ENCODE measurements around the gene NFKBIZ.
"Not testable (repeated sequence)": the region's sequence is repeated elsewhere in the genome, so short reads cannot be mapped to it uniquely, and the experiment has no call there.

Gene NFKBIZ

DNA sequence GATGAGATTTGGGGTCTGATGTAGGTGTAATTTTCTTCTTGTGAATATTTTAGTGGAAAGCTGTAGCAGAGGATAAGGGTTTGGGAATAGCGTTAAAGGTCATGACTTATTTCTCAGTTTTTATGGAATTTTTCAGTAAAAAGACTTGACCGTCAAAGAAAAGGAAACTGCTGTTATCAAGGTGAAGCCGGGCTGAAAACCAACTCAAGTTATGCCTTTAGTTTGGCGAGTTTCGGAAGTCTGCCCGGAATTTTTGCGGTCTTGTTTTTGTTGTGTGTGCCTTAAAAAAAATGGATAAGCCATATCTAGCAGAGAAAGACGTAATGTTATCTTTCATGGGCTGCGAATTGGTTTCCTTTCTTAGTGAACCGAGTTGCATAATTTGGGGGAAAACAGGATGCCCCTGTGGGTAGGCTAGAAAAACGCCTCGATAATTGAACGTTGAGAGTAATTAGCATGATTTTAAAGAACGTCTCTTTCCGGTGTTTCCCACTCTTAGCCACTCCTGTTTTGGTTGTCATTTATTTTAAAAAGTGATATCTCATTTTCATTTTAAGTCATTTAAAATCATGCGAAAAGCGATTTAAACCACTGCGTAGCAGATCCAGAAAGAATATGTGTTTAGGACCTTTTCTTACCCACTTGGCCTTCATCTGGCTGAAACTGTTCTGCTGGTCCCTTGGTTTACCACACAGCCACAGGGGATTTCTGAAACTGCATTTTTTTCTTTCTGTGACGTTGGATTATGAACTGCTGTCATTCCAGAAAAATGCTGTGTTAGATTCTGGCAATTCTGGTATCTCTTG lies 1.1 kb downstream of the NFKBIZ start:
- DNase-seq (ENCODE audit: low spot score) = no peak

DNA sequence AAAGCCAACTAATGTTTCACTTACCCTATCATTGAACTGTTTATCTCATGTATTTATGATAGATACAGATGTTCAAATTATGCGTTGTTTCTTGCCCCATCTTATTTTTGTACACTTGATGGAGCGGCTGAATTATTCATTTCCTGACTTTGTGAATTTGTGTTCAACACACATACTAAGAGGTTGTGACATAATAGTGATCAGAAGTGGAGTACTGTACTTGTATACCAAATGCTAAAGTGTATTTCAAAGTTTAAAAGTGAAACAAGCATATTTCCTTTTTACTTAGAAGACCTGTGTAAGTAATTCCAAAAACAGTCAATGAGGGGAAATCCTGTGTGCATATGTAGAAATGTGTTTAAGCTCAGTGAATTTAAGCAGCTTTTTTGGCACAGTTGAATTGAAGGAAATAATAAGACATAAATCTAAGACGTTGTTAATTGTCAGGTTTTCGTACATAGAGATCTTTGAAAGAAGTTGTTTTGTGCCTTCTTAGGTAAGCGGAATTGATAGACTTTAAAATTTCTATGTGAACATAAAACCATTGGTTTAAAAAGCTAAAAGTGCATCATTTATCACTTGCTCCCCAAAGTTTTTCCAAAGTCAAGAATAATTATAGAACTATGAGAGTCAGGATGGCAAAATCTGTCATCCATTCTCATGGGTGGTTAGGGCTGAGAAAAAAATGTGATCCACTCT lies 1.9 kb downstream of the NFKBIZ start:
- DNase-seq (ENCODE audit: low spot score) = no peak

DNA sequence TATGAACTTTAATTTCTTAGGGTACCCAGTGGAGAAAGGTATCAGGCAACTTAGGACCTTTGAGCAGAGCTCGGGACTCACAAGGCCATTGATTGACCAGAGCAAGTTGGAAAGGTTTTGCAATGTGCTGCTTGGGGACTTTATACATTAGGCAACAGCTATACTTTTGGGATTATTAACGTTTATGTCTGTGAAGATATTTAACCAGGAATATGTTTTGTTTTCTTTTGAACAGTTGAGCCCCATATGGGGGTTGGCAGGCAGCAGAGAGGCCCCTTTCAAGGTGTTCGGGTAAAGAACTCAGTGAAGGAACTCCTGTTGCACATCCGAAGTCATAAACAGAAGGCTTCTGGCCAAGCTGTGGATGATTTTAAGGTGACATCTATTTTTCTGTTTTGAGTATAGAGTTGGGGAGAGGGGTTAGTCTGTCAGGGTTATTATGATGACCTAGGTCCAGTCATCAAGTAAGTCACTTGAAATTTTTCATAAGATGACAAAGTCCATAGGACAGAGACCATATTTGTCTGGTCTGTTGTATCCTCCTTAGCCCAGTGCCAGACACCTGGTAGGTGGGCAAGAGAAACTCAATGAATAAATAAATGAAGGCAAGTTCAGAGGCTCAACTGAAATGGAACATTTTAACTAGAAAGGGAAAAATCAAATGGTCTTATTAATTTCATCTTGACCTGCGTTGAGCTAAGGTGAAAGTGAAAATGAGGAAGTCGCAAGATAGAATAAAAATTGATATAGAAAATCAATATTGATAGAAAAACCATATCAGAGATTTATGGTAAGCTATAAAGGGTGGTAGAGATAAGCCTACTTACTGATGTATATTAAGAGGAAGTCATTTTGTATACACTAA lies 2.8 kb downstream of the NFKBIZ start:
- no peak for DNase-seq (ENCODE audit: low spot score)

DNA sequence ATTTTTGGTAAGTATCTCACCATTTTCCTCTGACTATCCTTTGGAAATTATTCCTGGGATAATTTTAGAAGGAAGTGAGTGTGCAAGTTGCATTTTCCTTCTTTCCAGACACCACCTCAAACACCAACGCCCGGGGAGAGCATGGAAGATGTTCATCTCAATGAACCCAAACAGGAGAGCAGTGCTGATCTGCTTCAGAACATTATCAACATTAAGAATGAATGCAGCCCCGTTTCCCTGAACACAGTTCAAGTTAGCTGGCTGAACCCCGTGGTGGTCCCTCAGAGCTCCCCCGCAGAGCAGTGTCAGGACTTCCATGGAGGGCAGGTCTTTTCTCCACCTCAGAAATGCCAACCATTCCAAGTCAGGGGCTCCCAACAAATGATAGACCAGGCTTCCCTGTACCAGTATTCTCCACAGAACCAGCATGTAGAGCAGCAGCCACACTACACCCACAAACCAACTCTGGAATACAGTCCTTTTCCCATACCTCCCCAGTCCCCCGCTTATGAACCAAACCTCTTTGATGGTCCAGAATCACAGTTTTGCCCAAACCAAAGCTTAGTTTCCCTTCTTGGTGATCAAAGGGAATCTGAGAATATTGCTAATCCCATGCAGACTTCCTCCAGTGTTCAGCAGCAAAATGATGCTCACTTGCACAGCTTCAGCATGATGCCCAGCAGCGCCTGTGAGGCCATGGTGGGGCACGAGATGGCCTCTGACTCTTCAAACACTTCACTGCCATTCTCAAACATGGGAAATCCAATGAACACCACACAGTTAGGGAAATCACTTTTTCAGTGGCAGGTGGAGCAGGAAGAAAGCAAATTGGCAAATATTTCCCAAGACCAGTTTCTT lies 3.9 kb downstream of the NFKBIZ start:
- DNase-seq (ENCODE audit: low spot score) = no peak

DNA sequence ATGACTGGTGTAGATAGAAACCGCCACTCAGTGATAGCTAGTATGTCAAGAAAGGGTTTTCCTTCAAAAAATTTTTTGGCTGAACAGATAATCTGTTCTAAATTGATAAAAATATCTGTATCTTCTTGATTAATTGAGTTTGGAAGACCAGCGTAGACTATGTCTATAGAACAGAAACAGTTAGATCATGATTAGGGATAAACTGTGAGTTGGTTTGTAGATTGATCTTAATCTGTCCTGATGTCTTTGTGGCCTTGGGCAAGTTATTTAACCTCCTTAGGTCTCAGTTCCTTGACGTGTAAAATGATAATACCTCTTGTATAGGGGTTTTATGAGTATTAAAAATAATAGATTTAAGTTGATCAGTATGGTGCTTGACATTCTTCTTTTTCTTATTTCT lies 4.7 kb downstream of the NFKBIZ start:
- DNase-seq (ENCODE audit: low spot score) = no peak

DNA sequence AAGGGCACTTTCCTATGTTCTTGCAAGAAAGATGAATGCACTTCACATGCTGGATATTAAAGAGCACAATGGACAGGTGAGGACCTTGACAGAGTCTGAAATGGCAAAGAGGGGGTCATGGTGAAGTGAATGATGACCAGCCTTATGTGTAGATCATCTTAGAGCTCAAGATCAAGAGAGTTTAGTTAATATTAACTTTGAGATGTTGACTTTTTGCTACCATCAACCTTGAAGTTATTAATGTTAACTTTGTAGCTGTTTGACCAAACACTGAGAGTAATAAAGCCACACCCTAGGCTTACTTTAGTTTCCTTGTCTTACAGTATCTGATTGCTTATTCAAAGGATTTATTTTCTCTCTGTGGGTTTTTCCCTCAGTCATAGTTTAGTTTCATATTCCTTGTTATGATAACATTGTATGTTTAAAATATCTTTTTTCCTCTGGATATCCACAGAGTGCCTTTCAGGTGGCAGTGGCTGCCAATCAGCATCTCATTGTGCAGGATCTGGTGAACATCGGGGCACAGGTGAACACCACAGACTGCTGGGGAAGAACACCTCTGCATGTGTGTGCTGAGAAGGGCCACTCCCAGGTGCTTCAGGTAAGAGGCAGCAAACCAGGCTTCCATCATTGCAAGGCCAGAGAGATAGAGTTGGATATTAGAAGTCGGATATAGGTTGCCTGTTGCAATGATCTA lies 5.4 kb downstream of the NFKBIZ start:
- no peak for DNase-seq (ENCODE audit: low spot score)

DNA sequence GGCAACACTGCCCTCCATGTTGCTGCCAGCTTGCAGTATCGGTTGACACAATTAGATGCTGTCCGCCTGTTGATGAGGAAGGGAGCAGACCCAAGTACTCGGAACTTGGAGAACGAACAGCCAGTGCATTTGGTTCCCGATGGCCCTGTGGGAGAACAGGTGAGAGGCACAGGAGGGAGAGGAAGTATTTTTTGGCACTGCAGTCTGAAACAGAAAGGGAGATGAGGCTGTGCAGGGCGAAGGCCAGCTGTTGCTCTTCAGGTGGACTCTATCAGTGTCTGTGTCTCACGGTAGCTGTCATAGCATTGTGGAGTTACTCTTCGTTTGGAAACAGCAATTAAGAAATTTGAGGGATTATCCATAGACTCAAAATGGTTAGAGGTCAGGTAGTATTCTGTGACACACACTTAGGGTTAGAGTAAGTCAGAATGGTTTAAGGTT lies 8.0 kb downstream of the NFKBIZ start:
- DNase-seq (ENCODE audit: low spot score) = no peak

DNA sequence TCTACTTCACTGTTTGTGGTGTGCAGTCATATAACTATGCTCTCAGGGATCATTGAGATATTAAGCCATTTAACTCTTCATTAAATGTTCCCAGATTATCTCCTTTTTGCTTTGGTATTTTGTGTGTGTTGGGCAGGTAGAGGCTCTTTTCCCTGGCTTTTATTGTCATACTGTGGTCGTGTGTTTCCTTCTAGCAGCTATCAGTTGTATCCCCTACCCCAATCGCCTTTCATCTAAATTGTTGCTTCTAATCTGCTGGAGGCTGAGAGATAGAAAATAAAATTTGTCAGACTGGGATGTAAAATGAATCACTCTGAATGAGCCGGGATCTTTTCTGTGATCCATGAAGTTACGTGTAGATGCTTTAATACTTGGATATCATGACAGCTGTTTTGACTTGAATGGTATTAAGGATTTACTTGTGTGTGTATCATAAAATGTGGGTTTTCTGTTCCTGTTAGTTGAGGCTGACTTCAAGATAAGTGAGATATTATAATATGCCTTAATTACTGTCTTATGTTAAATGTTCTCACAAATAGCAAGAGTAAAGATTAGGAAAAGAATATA lies 9.2 kb downstream of the NFKBIZ start:
- no peak for DNase-seq (ENCODE audit: low spot score)

DNA sequence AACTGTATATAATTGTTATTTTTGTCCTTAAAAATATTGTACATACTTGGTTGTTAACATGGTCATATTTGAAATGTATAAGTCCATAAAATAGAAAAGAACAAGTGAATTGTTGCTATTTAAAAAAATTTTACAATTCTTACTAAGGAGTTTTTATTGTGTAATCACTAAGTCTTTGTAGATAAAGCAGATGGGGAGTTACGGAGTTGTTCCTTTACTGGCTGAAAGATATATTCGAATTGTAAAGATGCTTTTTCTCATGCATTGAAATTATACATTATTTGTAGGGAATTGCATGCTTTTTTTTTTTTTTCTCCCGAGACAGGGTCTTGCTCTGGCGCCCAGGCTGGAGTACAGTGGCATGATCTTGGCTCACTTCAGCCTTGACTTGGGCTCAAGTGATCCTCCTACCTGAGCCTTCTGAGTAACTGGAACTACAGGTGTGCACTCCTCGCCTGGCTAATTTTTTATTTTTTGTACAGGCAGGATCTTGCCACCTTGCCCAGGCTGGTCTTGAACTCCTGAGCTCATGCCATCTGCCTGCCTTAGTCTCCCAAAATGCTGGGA lies 10.7 kb downstream of the NFKBIZ start:
- DNase-seq (ENCODE audit: low spot score) = no peak

DNA sequence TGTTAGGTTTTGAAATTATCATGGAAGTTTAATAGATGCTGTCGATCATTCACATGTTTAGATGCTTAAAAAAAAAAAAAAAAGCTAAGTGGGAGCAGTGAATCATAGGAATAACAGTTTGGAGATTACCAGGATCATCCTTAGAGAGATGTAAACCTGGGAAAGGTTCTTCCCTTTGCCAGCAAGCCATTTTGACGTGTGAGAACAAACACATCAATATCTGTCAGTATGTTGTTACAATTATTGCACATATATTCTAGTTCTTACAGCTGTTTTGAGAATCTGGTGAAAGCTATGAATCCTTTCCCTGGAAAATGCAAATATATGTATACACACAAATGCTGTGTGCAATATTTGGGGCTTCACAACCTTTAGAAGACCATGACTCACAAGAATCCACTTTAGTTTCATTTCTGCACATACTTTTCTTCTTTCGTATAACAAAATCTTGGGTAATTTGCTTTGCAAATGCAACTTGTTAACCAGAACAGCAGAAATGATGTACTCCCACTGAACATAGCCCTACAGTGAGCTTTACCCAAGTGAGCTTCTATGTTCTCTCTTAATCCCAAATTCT lies 12.0 kb downstream of the NFKBIZ start:
- DNase-seq (ENCODE audit: low spot score) = no peak

DNA sequence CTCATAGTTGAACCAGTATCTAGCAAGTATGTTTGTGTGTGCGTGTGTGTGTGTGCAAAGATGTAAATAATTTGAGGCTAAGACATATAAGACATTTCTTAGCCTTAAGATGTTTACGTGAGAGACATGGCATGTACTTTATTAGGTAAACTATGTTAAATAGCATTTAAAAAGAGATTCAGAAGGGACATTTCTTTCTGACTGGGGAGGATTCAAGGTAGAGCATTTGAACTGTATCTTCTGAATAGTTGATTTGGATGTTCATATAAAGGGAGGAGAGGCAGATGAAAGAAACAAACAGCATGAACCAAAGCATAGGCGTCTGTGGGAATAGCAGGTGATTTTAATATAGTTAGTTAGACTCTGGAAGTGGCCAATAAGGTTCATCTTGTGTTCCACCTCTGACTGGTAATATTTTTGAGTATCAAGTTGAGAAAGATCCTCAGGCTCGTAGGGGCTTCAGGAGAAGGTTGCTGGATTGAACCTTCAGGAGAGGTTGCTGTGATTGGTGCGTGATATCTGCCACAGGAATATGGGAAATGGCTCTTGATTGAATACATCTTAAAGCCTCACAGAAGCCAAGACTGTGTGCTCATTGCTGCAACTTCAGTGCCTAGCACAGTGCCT lies 12.6 kb downstream of the NFKBIZ start:
- no peak for DNase-seq (ENCODE audit: low spot score)

DNA sequence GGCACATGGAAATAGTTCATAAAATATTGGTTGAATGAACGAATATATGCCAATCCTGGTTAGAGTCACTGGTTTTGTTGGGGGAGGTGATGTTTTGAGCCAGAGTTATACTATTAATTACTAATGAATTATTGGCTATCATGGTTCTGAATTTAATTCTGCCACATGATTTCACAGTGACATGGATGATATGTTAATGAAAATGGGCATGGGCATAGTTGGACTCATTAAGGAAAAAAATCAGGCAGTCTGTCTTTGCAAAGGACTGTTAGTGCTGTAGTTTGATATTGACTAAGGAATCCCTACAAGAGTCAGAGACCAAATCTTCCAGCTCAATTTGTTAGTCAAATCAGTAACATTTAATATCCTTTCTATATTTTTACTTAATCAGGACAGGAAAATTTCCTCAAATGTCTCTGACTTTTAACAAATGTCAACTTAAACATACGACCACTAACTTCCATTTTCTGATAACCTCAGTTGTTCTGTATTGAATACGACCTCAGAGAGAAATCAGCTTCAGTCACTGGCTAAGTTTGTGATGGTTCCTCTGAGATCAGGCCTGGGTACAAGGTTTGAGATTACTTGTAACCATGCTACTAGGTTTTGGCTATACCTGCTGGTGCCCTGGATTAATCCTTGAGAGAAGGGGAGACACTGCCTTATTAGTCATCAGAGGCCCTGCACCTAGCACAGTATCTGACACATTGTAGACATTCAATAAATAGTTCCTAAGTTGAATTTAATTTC lies 13.3 kb downstream of the NFKBIZ start:
- no peak for DNase-seq (ENCODE audit: low spot score)

DNA sequence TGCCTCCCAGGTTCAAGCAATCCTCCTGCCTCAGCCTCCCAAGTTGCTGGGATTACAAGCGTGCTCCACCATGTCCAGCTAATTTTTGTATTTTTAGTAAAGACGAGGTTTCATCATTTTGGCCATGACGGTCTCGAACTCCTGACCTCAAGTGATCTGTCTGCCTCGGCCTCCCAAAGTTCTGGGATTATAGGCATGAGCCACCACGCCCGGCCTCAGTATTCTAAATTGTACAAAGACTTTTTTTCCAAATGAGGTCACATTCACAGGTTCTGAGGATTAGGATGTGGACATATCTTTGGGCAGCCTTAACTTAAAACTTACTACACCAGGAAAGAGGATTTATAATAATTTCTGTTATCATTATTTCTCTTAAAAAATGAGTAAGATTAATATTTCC lies 15.6 kb downstream of the NFKBIZ start:
- not testable (repeated sequence) for DNase-seq (ENCODE audit: low spot score)

DNA sequence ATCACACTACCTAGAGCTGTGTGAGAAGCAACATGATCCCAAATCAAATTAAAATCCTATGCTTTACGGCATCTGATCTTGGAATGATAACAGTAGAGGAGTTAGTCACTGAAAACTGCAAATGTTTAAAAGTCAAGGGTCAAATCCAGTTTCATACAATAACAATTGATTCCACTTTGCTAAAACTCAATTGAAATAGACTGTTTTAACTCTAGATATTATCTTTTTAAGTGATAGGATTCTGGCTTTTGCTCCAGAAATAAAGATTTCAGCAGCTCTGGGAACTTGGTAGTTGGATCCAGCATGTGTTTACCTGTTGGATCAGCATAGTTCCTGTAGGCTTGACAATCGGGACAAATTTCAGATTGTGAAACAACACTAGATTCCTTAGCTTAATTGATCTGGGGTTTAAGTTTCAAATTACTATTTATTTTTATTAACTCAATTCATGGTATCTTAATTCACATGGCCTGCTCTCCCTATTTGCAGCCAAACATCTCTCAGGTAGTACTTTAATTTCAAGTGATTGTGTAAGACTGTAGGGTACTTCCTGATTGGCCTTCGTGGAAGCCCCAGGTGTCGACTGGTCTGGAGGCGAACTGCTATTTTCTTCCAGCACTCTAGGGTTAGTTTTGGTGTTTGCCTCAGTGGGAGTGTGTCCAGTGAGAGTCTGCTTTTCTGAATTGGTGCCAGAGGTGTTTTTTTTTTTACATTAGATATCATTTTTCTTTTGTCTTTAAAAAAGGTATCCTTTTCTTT lies 16.6 kb downstream of the NFKBIZ start:
- peak; percentile 94 for DNase-seq (ENCODE audit: low spot score)

DNA sequence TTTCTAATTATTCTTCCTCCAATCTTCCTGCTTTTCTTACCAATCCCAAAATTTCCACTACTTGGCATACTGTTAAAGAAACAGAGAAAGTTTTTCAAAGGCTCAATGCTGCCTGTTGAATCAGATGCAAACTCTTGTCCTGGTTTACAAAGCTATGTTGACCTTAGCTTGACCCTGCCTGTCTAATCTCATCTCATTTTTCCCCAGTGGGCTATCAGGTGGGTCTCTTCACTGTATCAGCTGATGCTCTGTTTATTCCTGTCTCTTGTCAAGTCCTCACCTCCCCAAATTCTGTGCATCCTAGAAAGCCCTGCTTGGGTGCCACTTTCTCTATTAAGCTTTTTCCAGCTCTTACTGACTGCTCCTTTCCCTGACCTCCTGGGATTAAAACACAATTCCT lies 18.2 kb downstream of the NFKBIZ start:
- DNase-seq (ENCODE audit: low spot score) = peak; percentile 79

DNA sequence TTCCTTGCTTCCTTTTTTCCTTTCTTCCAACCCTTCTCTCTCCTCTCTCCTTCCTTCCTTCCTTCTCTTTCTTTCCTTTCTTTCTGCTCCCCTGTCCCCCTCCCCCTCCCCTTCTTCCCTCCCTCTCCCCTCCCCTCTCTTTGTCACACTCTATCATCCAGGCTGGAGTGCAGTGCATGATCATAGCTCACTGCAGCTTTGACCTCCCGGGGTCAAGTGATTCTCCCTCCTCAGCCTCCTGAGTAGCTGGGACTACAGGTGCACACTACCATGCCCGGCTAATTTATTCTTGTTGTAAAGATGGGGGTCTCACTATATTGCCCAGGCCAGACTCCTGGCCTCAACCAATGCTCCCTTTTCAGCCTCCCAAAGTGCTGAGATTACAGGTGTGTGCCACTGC lies 18.7 kb downstream of the NFKBIZ start:
- no peak for DNase-seq (ENCODE audit: low spot score)

All from SK-N-DZ (cell line).